GDM1 (cell line): Measurements from ENCODE around the gene LANCL2.
"Not testable (repeated sequence)": the region's sequence is repeated elsewhere in the genome, so short reads cannot be mapped to it uniquely, and the experiment has no call there.

Experiments used
- DNase-seq: peaks from one replicate; lab custom pipeline; 2025; lab: John Stamatoyannopoulos, UW

LANCL2 gene

DNA sequence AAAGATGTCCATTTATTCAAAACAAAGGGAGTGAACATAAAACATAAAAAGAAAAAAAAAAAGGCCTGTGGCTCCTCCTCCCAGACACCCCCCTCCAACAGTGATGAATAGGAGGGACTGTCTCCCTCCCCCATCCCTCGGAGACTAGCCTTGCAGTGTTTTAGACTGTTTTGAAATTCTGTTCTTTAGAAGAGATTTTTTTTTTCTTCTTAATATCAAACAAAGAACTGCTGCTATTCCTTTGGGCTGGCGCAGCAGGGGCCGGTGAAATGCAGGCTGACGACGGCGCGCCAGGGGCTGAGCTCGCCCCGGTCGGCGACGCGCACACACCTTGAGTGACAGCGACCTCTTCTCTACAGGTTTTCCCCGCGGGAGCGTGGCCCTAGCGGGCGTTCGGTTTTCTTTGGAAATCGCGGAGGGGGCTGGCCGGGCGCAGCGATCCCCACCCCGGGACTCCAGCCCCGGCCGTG lies at the start of gene LANCL2:
Gene LANCL2 (plus strand): TSS at position 133 of the 470 bp plus-strand sequence. CDS start 689 bp downstream, outside the sequence.
- DNase-seq = no peak

DNA sequence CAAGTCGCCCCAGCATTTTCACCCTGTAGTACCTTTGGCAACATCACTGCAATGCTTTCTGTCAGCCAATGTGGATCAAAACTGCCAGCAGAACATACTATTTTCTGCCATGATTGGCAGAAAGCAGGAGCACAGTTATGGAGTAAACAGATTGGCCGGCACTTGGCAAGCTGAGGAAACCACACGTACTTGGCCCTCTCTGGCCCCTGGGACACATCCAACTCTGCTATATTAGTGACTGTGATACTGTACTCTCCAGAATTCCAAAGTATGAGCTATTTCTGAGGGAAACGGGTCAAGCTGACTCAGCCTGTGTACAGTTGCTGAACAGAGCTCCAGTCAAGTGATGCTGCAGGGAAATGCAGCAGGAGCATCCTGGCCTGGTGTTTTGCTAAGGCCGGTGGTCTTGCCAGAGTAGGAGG lies 39.8 kb upstream of the LANCL2 start:
- DNase-seq = no peak

DNA sequence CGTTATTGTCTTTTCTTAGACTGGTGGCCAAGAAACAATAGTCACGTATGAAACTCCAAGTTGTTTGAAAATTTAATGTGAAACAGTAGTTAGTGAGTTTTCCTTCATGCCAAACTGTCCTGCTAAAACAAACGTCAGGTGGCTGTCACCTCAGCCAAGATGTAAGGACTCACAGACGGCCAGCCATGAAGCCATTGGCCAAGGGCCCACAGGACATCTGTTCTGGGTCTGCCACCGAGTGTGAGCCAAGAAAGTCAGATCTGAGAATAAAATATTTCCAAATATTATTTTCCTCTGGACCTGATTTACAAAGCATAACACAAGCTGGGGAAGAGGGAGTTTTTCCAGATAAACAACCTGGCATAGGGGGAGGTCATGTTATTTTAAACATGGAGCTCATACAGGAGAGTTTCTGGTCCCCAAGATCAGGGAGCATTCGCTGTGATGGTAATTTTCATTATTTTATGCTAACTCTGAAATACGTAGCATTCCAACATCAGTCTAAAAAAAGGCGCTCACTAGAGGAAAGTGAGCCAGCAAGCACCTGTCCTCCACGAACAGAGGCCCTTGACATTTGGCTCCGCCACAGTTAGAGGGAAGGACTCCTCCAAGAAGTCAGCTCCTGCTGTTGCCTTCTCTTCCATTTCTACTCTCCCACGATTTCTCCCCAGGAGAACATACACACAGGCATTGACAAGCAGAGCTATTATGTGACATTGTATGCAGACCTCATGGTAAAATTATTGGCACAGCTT lies 38.9 kb upstream of the LANCL2 start:
- DNase-seq = no peak

DNA sequence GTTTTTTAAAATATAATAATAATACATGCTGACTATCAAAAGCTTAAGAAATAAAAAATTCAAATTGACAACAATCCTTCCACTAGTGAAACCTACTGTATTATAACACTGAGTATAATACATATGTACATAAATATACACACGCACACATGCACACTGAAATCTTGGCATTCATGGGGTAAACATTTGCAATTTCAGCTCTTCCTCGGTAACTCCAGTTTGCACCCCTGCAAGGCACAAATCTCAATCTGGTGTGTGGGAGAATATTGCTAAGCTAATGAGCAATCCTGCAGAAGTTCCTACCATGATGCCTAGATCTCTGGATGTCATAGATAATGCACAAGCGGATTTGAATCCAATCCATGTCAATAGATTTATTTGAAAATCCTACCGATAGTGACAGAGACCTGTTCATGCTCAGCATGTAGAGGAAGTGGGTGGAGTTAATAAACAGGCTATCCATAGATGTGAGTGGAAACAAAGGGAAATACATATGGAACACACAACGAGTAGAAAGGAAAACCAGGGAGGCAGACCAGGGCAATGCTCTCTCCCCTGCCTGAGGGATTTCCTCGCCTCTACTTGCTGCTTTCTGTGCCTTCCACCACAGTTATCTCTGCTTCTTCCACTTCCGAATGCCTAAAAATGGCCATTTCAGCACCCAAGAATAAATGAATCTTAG lies 38.1 kb upstream of the LANCL2 start:
- DNase-seq = no peak

DNA sequence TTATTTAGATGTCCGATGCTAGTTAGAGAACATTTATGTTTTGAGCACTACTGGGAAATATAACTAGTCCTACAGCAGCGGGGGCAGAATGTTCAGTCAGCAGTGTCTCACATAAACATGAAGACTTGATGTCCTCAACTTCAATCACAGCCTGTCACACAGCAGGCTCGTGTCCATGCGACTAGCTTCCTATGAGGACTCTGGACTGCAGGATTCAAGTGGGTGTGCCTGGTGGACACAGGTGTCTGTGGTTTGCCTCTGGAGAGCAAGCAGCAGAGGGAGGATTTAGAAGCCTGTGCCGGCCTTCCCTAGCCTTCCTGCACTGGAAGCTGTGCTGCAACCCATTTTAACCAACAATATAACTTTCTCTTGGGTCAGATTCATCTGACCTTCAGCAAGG lies 30.0 kb upstream of the LANCL2 start:
- no peak for DNase-seq

DNA sequence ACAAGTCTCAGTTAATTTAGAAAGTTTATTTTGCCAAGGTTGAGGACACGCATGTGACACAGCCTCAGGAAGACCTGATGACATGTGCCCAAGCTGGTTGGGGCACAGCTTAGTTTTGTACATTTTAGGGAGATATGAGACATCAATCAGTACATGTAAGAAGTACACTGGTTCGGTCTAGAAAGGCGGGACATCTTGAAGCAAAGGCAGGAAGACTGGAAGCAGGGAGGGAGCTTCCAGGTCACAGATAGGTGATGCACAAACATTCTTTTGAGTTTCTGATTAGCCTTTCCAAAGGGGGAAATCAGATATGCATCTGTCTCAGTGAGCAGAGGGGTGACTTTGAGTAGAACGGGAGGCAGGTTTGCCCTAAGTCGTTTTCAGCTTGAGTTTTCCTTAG lies 29.4 kb upstream of the LANCL2 start:
- DNase-seq = no peak

DNA sequence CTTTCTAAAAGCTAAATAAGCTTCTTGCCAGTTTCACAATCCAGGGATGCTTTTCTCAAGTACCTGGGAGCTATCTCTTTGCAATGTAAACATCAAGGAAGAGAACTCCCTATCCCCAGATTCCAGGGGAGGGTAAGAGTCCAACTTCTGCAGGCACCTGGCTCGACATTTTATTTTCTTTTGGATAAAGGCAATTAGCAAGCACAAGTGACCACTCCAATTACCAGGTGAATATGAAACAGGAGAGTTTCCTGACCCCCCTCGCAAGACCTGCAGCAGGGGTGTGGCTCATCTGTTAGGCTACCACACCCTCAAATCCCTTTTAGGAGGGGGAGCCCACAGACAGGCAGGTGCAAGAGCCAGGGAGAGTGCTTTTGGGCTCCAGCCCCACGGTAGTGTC lies 28.6 kb upstream of the LANCL2 start:
- DNase-seq = no peak

GRCh38 chr7:55339033-55340000 lies 25.8 kb upstream of the LANCL2 start:
- no peak for DNase-seq

GRCh38 chr7:55342216-55342871 lies 22.8 kb upstream of the LANCL2 start:
- DNase-seq = no peak

GRCh38 chr7:55343002-55343781 lies 21.9 kb upstream of the LANCL2 start:
- DNase-seq = no peak

DNA sequence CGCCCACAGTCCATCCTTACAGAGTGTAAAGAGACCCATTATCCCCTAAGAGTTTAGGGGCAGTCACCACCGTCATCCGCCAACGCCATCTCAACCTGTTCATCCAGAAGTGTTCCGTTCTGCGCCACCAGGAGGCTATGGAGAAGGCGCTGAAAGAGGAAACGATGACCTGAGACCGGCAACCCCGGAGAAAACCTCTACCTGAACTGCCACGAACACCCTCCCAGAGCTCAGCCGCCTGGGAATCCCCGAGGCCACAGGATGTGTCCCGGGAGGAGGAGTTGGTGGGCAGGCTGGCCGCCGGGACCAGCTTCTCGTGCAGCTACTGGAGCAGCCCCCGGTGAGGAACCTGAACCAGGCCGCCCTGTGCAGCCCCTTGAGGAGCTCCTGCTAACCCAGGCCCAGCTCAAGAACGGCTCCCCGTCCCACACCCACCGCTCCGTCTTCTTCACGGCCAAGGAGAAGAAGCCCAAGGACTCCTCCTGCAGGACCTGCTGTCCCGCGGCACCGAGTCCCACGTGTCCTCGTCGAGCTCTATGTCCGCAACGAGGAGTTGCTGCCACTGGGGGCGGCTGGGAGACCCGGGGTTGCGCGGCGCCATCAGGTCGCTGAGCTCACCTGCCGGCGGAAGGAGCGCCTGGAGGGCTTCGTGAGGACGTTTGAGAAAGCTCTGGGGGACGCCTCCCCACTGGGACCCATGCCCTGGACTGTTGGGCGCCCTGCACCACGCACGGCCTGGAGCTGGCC lies 21.1 kb upstream of the LANCL2 start:
- no peak for DNase-seq

GRCh38 chr7:55344840-55345239 lies 20.3 kb upstream of the LANCL2 start:
- no peak for DNase-seq

- DNase-seq = no peak
Measured at GRCh38 chr7:55345292-55345691, 19.8 kb upstream of the LANCL2 start.

- DNase-seq = no peak
Measured at GRCh38 chr7:55348502-55348901, 16.6 kb upstream of the LANCL2 start.

GRCh38 chr7:55349121-55349520 lies 16.0 kb upstream of the LANCL2 start:
- no peak for DNase-seq

DNA sequence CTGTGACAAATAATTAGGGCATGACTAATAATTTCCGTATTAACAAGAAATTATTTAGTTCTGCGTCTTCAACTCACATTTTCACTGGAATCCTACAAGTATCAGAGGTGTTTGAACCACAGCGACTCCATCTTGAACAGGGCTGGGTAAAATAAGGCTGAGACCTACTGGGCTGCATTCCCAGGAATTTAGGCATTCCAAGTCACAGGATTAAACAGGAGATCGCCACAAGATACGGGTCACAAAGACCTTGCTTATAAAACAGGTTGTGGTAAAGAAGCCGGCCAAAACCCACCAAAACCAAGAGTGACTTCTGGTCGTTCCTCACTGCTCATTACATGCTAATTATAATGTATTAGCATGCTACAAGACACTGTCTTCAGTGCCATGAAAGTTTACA lies 14.9 kb upstream of the LANCL2 start:
- DNase-seq = no peak

- DNase-seq = no peak
Measured at GRCh38 chr7:55351263-55351662, 13.9 kb upstream of the LANCL2 start.

- DNase-seq = not testable (repeated sequence)
Measured at GRCh38 chr7:55352947-55353273, 12.2 kb upstream of the LANCL2 start.

DNA sequence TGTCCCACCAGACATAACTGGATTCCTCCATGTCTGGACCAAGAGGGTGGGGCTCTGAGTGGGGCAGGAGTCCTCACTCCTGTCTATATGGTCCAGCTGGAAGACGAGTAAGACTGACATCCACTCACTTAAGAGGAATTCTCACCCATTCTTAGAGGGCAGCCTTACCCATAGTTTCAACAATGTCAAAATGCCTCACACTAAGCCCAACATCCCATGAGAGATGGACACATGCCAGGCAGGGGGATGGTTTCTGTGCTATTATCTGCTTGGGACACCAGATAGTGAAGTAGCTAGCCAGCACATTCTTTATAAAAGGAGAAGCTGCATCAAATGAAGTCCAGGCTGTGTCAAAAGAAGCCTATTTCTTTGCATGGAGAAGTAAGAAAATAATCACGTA lies 4.7 kb upstream of the LANCL2 start:
- DNase-seq = no peak

DNA sequence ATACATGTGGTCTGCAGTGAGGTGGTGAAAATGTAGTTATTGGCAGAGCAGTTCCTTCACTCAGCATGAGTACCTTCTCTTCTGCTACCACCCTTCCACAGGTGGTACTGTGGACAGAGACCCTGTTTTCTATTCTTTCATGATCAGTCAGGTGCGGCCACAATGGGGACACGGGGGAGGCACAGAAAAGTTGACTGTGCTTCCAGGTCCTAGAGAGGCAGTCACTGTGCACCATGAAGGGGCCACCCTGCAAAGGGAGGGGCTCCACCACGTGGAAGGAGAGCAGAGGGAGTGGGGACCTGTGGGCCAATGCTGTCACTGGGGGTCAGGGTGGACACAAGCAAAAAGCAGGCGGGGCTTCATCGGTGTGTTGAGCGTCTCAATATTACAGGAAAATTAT lies 3.6 kb upstream of the LANCL2 start:
- no peak for DNase-seq
